Mesothelial cell of epicardium (in vitro differentiated cells): ENCODE measurements around the gene PRICKLE1. TPM values are rescaled to one million over a fixed set of nuclear protein-coding genes. Genes with fewer than 3 reads are reported as not detected.

Source experiments
- DNase-seq, 2 experiments: peaks; one replicate each; pipeline ENCODE4 v3.0.0; 2021; ENCODE audit warnings: low spot score in 2 of 2; ENCODE audit not compliant: unreplicated experiment in 2 of 2
- H3K27ac Mint-ChIP-seq: 2 replicates; pipeline ENCODE4 v1.8.0; 2021; ENCODE audit warnings: mixed read lengths
- H3K27me3 Mint-ChIP-seq: 2 replicates; pipeline ENCODE4 v1.8.0; 2021; ENCODE audit warnings: low read depth, mixed read lengths
- H3K36me3 Mint-ChIP-seq: 2 replicates; pipeline ENCODE4 v1.8.0; 2021; ENCODE audit warnings: mixed read lengths
- H3K4me1 Mint-ChIP-seq: 2 replicates; pipeline ENCODE4 v1.8.0; 2021; ENCODE audit warnings: mixed read lengths
- H3K4me3 Mint-ChIP-seq: 2 replicates; pipeline ENCODE4 v1.8.0; 2021; ENCODE audit warnings: mild to moderate bottlenecking, moderate library complexity, mixed read lengths
- H3K9me3 Mint-ChIP-seq: 2 replicates; pipeline ENCODE4 v1.8.0; 2021; ENCODE audit warnings: mixed read lengths
- total RNA-seq: library from RNA; stranded (reverse); gene quantifications from 3 replicates; pipeline ENCODE4 v1.2.1, GENCODE V29; 2021
- TF ChIP-seq, protein P1 (sequence below): fragments of 200-600 bp; sonication (generic); IDR thresholded peaks from one replicate; pipeline ENCODE4 v1.5.0; 2021; ENCODE audit warnings: antibody characterized with exemption; ENCODE audit not compliant: unreplicated experiment

PRICKLE1 gene
- total RNA-seq, 1 donor from 2014 or later, result 79.4 TPM

DNA sequence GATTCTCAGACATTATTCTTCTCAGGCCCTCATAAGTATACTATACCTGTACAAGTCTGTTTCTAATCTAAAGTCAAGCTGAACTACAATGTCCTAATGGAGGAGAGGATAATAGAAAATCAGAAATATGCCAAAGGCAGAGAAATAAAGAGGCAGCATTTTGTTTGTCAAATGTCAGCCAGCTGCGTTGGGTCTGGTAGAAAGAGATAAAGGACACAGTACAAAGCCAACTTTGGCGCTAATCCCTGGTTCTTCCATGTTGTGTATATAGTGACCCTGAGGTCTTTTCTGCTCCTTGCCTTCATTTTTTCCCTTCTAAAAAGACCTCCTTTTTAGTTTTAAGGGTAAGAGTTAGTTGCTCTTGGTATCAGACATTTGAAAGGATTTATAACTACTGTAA lies 103.1 kb downstream of the PRICKLE1 start:
- H3K27me3 Mint-ChIP-seq, result no peaks in the 10 kb centered on the region
- H3K4me1 Mint-ChIP-seq, result peaks cover 44% of the 10 kb centered on the region
- H3K27ac Mint-ChIP-seq, result peak overlapping the region; percentile 8
- TF ChIP-seq, protein P1, sequence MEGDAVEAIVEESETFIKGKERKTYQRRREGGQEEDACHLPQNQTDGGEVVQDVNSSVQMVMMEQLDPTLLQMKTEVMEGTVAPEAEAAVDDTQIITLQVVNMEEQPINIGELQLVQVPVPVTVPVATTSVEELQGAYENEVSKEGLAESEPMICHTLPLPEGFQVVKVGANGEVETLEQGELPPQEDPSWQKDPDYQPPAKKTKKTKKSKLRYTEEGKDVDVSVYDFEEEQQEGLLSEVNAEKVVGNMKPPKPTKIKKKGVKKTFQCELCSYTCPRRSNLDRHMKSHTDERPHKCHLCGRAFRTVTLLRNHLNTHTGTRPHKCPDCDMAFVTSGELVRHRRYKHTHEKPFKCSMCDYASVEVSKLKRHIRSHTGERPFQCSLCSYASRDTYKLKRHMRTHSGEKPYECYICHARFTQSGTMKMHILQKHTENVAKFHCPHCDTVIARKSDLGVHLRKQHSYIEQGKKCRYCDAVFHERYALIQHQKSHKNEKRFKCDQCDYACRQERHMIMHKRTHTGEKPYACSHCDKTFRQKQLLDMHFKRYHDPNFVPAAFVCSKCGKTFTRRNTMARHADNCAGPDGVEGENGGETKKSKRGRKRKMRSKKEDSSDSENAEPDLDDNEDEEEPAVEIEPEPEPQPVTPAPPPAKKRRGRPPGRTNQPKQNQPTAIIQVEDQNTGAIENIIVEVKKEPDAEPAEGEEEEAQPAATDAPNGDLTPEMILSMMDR, result no peak
- DNase-seq, result no peak
- no peak overlapping the region for H3K4me3 Mint-ChIP-seq
- H3K9me3 Mint-ChIP-seq, result no peaks in the 10 kb centered on the region
- H3K36me3 Mint-ChIP-seq, result no peaks in the 10 kb centered on the region

DNA sequence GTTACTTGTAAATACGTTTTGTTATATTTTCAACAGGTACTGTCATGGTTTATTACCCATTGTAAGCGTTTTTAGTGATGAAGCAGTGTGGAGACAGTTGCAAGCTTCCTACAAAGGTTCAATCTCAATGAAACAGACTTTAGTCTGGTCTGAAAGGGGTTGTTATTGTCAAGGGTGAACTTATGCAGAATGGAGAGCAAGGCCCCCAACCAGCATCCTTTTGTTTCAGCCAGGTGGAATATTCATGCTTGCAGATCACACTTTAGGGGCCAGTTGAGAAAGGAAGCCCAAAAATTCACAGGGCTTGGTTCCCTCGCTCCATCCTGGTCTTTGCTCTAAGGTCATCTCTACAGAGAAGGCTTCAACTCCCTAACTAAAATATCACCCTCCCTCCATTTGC lies 103.7 kb downstream of the PRICKLE1 start:
- H3K4me3 Mint-ChIP-seq, result no peak overlapping the region
- H3K27me3 Mint-ChIP-seq, result no peaks in the 10 kb centered on the region
- peaks cover 50% of the 10 kb centered on the region for H3K4me1 Mint-ChIP-seq
- no peak overlapping the region for H3K27ac Mint-ChIP-seq
- DNase-seq, result no peak
- H3K36me3 Mint-ChIP-seq, result no peaks in the 10 kb centered on the region
- TF ChIP-seq, protein P1, result no peak
- no peaks in the 10 kb centered on the region for H3K9me3 Mint-ChIP-seq

DNA sequence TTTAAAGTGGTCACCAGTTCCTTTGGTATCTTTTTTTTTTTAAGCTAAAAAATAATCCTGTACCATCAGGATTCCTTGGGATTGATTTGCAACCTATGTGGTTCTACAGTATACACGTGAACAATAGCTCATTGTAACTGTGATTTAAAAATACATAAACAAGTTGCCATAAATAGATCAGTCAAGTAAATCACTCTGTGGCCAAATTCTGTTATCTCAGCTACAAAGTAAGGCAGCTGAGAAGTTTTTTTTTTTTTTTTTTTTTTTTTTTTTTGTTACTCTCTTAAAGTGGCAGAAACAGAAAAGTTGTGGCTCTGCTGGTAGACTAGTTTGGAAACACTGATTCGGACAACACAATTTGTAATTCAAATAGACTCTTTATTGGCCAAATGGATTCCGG lies 104.5 kb downstream of the PRICKLE1 start:
- no peaks in the 10 kb centered on the region for H3K9me3 Mint-ChIP-seq
- H3K36me3 Mint-ChIP-seq, result no peaks in the 10 kb centered on the region
- peak overlapping the region; percentile 72 for H3K27ac Mint-ChIP-seq
- no peak for DNase-seq
- H3K27me3 Mint-ChIP-seq, result no peaks in the 10 kb centered on the region
- H3K4me1 Mint-ChIP-seq, result peaks cover 59% of the 10 kb centered on the region
- TF ChIP-seq, protein P1, result no peak
- peak overlapping the region; percentile 92 for H3K4me3 Mint-ChIP-seq

DNA sequence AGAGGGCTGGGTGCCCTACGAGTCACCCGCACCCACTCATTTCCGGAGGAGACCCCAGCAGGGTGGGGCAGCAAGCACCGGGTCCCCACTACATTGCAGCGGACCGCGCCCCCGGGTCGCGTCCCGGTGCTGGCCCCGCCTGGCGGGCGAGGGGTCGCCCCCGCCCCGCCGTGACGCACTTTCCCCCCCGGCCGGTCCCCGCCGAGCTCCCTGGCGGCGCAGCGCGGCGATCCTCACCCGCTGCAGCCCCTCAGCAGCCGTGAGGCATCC lies 106.1 kb downstream of the PRICKLE1 start:
- Mint-ChIP-seq H3K9me3 (no peaks in the 10 kb centered on the region), H3K4me1 (peaks cover 72% of the 10 kb centered on the region), H3K4me3 (peak overlapping the region; percentile 92), H3K36me3 (no peaks in the 10 kb centered on the region), H3K27me3 (no peaks in the 10 kb centered on the region), H3K27ac (peak overlapping the region; percentile 89)
- DNase-seq, result peak in 1 of 2 experiments; percentile 35
- TF ChIP-seq, protein P1, result no peak

DNA sequence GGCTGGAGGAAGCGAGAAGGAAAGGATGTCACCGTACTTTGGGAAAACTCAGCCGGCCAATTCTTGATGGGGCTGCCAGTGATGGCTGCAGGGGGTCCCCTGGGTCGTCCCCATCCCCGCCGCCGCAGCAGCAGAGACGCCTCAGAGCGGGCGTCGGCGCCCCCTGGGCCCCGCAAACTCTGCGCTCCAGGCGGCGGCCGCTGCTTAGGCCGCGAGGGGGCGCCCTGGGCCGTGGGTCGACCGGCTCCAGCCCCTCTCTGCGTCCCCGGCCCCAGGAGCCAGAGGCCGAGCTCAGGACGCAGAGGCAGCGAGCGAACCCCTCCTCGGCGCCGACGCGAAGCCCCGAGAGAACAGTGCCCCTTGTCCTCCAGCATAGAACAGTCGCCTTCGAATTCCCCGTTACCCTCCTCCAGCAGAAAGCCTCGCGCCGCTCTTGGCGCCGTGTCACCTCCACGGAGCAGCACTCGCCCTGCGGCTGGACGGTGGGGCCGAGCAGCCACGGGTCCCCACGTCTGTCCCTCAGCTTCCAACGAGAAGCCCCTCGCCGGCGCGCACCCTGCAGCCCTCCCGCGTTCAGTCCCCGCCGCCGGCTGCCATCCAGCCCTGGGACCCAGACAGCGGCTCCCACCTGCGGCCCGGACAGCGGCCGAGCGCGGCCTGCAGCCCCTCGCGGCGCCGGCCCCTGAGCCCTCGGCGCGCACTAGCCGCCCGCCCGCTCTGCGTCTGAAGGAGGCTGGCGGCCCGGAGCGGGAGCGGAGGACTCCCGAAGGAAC lies 106.6 kb downstream of the PRICKLE1 start:
- TF ChIP-seq, protein P1, result peak; percentile 90
- Mint-ChIP-seq H3K27ac (peak overlapping the region; percentile 95), H3K36me3 (no peaks in the 10 kb centered on the region), H3K4me1 (peaks cover 77% of the 10 kb centered on the region), H3K27me3 (no peaks in the 10 kb centered on the region), H3K4me3 (peak overlapping the region; percentile 91), H3K9me3 (no peaks in the 10 kb centered on the region)
- peak; percentile 81 to 91 for DNase-seq
